ENCODE results near the gene POLR1G. TPM values are rescaled to one million over a fixed set of nuclear protein-coding genes. Genes with fewer than 3 reads are reported as not detected.
"Not testable (repeated sequence)": the region's sequence is repeated elsewhere in the genome, so short reads cannot be mapped to it uniquely, and the experiment has no call there.

Gene POLR1G
- total RNA-seq, 1 experiment from 2014 or later: 25.9 TPM

DNA sequence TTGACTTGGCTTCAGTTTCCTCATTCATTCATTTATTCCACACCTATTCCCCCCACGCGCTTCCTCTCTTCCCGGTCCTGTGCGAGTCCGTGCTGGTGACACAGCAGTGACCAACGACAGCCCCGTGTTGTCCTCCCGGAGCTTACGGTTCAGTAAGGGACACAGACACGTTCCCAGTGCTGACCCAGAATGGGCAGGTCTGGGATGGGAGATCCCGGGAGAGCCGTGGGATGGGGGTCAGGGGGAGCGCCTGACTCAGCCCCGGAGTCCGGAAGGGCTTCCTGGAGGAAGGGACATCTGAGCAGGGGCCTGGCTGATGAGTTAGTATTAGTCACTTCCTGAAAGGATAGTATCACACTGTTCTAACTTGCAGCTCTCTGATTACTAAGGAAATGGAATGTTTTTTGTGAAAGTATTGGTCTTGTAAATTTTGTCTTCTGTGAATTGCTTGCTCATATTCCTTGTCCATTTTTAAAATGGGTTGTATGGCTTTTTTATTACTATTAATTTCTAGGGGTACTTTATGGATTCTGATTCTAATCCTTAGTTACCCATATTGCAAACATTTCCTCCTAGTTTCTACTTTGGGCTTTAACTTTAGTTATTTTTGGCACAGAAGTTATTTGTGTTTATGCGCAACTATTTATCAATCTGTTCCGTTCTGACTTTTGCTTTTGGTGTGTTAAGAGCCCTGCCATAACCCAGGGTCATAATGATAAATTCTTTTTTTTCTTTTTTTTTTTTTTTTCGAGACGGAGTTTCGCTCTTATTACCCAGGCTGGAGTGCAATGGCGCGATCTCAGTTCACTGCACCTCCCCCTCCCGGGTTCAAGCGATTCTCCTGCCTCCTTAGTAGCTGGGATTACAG is 18.0 kb downstream of the POLR1G start:
- Histone ChIP-seq H3K9me2 (replicated peaks; ENCODE audit: low read length) (no peaks in the 10 kb centered on the region), H3K9ac (ENCODE audit: low read length) (peak overlapping the region; percentile 87), H3K4me3 (ENCODE audit: low read length) (peak overlapping the region; percentile 69), H3F3A (ENCODE audit: low read length, unreplicated experiment) (peaks cover 3% of the 10 kb centered on the region), H3K4me1 (ENCODE audit: insufficient read depth, low read length) (peaks cover 25% of the 10 kb centered on the region), H4K20me1 (ENCODE audit: low read length) (no peaks in the 10 kb centered on the region), H3K27ac (ENCODE audit: low read length) (peak overlapping the region; percentile 97), H3K4me2 (ENCODE audit: low read length) (peak overlapping the region; percentile 73), H3K27me3 (ENCODE audit: low read length) (no peaks in the 10 kb centered on the region), H3K79me2 (ENCODE audit: low read length) (peaks cover 13% of the 10 kb centered on the region), H3K9me3 (ENCODE audit: low read length) (no peaks in the 10 kb centered on the region), H3K36me3 (ENCODE audit: low read depth, low read length) (no peaks in the 10 kb centered on the region), H2AFZ (ENCODE audit: low read length) (no peak overlapping the region; the same call in 1 of the 2 replicates)
- TF ChIP-seq EZH2phosphoT487 (IDR thresholded peaks at IDR 0.05; ENCODE audit: borderline replicate concordance, low read length) (no peak), EZH2 (IDR thresholded peaks at IDR 0.05; ENCODE audit: low read length, unreplicated experiment) (no peak)
- TF ChIP-seq, protein P1, sequence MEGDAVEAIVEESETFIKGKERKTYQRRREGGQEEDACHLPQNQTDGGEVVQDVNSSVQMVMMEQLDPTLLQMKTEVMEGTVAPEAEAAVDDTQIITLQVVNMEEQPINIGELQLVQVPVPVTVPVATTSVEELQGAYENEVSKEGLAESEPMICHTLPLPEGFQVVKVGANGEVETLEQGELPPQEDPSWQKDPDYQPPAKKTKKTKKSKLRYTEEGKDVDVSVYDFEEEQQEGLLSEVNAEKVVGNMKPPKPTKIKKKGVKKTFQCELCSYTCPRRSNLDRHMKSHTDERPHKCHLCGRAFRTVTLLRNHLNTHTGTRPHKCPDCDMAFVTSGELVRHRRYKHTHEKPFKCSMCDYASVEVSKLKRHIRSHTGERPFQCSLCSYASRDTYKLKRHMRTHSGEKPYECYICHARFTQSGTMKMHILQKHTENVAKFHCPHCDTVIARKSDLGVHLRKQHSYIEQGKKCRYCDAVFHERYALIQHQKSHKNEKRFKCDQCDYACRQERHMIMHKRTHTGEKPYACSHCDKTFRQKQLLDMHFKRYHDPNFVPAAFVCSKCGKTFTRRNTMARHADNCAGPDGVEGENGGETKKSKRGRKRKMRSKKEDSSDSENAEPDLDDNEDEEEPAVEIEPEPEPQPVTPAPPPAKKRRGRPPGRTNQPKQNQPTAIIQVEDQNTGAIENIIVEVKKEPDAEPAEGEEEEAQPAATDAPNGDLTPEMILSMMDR (conservative IDR thresholded peaks at IDR 0.05; ENCODE audit: low read depth, low read length): no peak
- intact Hi-C loops (cut with micrococcal nuclease): loop anchor here (1.0 kb wide), 2 partner anchors 19 to 54 kb away; partner anchors contain the start of gene PPP1R13L
- POLR2A ChIA-PET (ENCODE audit: unreplicated experiment): interaction anchor here (0.7 kb wide), 1 partner anchor 15 kb away, joined by 3 read pairs; no protein-coding TSS in a partner anchor
- ATAC-seq (peak; percentile 80), DNase-seq (peak; percentile 95)
- CTCF ChIA-PET: no interaction called here
- BruUV-seq (replicated peaks): no TSS peak

DNA sequence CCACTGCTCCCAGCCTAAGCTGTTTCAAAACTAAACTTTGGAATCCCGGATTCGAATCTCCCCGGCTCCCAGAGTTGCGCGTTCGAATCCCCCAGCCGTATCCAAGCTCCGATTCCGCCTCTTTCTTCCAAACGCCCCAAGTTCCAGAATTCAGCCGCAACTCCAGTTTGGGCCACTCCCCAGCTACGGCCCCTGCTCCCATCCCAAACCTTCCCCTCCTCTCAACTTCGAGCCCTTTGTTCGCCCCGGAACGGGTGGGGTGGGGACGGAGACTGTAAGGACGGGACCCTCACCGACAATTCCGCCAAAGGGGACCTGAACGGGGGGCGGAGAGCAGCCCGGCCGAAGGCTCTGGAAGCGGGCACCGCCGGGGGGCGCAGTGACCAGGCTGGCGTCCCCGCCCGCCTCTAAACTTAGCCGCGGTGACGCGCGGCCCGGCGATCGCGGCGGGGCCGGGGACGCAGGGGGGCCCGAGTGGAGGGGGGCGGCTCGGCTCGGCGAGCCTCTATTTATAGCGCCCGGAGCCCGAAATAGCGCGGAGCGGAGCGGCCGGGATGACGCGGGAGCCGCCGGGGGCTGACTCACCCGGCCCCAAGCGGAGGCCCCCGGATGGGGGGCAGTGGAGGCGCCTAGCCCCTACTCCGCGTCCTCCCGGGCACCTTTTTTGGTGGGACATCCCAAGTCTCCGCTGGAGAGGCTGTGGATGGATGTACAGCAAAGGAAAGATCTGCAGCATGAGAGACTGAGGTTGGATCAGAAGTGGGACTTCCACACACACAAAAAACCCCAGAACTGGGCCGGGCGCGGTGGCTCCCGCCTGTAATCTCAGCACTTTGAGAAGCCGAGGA is 22.2 kb downstream of the POLR1G start:
- H3K27me3 ChIP-seq (ENCODE audit: low read length): no peaks in the 10 kb centered on the region
- TF ChIP-seq, protein P1 (conservative IDR thresholded peaks at IDR 0.05; ENCODE audit: low read depth, low read length): peak; percentile 59
- TF ChIP-seq EZH2phosphoT487 (IDR thresholded peaks at IDR 0.05; ENCODE audit: borderline replicate concordance, low read length): no peak
- TF ChIP-seq EZH2 (IDR thresholded peaks at IDR 0.05; ENCODE audit: low read length, unreplicated experiment): no peak
- H4K20me1 ChIP-seq (ENCODE audit: low read length): no peaks in the 10 kb centered on the region
- no peaks in the 10 kb centered on the region for H3K79me2 ChIP-seq (ENCODE audit: low read length)
- DNase-seq (peak; percentile 30), ATAC-seq (no peak)
- H3K4me1 ChIP-seq (ENCODE audit: insufficient read depth, low read length): peaks cover 19% of the 10 kb centered on the region
- POLR2A ChIA-PET (ENCODE audit: unreplicated experiment): interaction anchor here (0.6 kb wide), 1 partner anchor 41 kb away, joined by 4 read pairs; no protein-coding TSS in a partner anchor
- no peaks in the 10 kb centered on the region for H3K9me3 ChIP-seq (ENCODE audit: low read length)
- H3F3A ChIP-seq (ENCODE audit: low read length, unreplicated experiment): peaks cover 3% of the 10 kb centered on the region
- intact Hi-C loops (cut with micrococcal nuclease): no loop called here
- H2AFZ ChIP-seq (ENCODE audit: low read length): peak overlapping the region; percentile 96
- BruUV-seq (replicated peaks): no TSS peak
- H3K9me2 ChIP-seq (replicated peaks; ENCODE audit: low read length): no peaks in the 10 kb centered on the region
- no peaks in the 10 kb centered on the region for H3K36me3 ChIP-seq (ENCODE audit: low read depth, low read length)
- peak overlapping the region; percentile 77 for H3K4me3 ChIP-seq (ENCODE audit: low read length)
- peak overlapping the region; percentile 39; the same call in 1 of the 2 replicates for H3K27ac ChIP-seq (ENCODE audit: low read length)
- CTCF ChIA-PET: no interaction called here
- H3K4me2 ChIP-seq (ENCODE audit: low read length): peak overlapping the region; percentile 94
- H3K9ac ChIP-seq (ENCODE audit: low read length): peak overlapping the region; percentile 77

DNA sequence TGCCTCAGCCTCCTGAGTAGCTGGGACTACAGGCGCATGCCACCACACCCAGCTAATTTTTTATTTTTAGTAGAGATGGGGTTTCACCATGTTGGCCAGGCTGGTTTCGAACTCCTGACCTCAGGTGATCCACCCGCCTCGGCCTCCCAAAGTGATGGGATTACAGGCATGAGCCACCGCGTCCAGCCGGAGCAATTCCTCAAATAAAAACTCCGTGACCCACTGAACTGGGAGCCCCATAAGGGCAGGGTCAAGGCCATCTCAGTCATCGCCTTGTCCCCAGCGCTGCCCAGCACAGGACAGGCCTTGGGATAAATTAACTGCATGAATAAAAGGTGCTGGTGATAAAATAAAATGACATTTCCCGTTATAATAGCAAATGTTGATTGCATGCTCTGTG is 23.5 kb downstream of the POLR1G start:
- CTCF ChIA-PET: not testable (repeated sequence)

DNA sequence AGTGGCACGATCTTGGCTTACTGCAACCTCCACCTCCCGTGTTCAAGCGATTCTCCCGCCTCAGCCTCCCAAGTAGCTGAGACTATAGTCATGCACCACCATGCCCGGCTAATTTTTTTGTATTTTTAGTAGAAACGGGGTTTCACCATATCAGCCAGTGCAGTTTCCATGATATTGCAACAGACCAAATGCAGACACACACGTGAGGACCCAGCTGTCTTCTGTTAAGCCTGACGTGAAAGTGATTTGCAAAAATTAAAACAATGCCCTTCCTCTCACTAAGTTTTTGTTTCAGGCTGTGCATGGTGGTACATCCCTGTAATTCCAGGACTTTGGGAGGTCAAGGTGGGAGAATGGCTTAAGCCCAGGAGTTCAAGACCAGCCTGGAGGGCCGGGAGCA is 24.6 kb downstream of the POLR1G start:
- H3K4me1 ChIP-seq (ENCODE audit: insufficient read depth, low read length); POLR2A ChIA-PET (ENCODE audit: unreplicated experiment); H3K9ac ChIP-seq (ENCODE audit: low read length); H3F3A ChIP-seq (ENCODE audit: low read length, unreplicated experiment); intact Hi-C loops (cut with micrococcal nuclease); H3K9me2 ChIP-seq (replicated peaks; ENCODE audit: low read length); H3K27ac ChIP-seq (ENCODE audit: low read length); H3K27me3 ChIP-seq (ENCODE audit: low read length); H3K36me3 ChIP-seq (ENCODE audit: low read depth, low read length); H3K79me2 ChIP-seq (ENCODE audit: low read length); CTCF ChIA-PET; ATAC-seq; H3K9me3 ChIP-seq (ENCODE audit: low read length); DNase-seq; H3K4me3 ChIP-seq (ENCODE audit: low read length); H3K4me2 ChIP-seq (ENCODE audit: low read length); H2AFZ ChIP-seq (ENCODE audit: low read length); H4K20me1 ChIP-seq (ENCODE audit: low read length); BruUV-seq (replicated peaks): not testable (repeated sequence)

More for the DNA sequence above, 23.5 kb downstream of the POLR1G start:
- H2AFZ ChIP-seq (ENCODE audit: low read length); BruUV-seq (replicated peaks); H3K27me3 ChIP-seq (ENCODE audit: low read length); H3K36me3 ChIP-seq (ENCODE audit: low read depth, low read length); H3K9me3 ChIP-seq (ENCODE audit: low read length); H3K27ac ChIP-seq (ENCODE audit: low read length); POLR2A ChIA-PET (ENCODE audit: unreplicated experiment); intact Hi-C loops (cut with micrococcal nuclease); H4K20me1 ChIP-seq (ENCODE audit: low read length); H3K9ac ChIP-seq (ENCODE audit: low read length); ATAC-seq; H3K79me2 ChIP-seq (ENCODE audit: low read length); H3K9me2 ChIP-seq (replicated peaks; ENCODE audit: low read length); H3K4me2 ChIP-seq (ENCODE audit: low read length); H3K4me1 ChIP-seq (ENCODE audit: insufficient read depth, low read length); DNase-seq; H3F3A ChIP-seq (ENCODE audit: low read length, unreplicated experiment); H3K4me3 ChIP-seq (ENCODE audit: low read length): not testable (repeated sequence)
